Stomach (tissue), 4 donors: ENCODE data around the gene SLC35F3.

Source experiments
- POLR2AphosphoS5 ChIP-seq, 3 donors: sonication (generic); formaldehyde crosslinking; IDR thresholded peaks; one replicate each; pipeline ENCODE4 v1.6.1; 2016; ENCODE audit warnings: antibody characterized with exemption in 3 of 3
- TF ChIP-seq, protein P1 (sequence below), 7 experiments: fragments of 450-650 bp in 4 of 7; fragments of 200-600 bp in 3 of 7; sonication (generic) in 3 of 7; IDR thresholded peaks; one replicate each; pipeline ENCODE4 v1.5.1; 2016 to 2019; ENCODE audit warnings: antibody characterized with exemption in 7 of 7, control low read depth in 2 of 7, mild to moderate bottlenecking in 1 of 7

DNA sequence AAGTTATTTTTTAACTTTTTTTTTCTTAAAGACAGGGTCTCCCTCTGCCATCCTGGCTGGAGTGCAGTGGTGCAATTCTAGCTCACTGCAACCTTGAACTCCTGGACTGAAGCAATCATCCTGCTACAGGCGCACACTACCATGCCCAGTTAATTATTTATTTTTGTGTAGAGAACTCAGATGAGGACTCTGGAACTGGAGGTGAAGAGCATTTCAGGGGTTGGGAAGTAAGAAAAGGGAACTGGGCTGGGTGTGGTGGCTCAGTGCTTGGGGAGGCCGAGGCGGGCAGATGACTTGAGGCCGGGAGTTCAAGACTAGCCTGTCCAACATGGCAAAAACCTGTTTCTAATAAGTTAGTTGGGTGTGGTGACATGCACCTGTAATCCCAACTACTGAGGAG, 28.9 kb downstream of the SLC35F3 start:
- TF ChIP-seq, protein P1, sequence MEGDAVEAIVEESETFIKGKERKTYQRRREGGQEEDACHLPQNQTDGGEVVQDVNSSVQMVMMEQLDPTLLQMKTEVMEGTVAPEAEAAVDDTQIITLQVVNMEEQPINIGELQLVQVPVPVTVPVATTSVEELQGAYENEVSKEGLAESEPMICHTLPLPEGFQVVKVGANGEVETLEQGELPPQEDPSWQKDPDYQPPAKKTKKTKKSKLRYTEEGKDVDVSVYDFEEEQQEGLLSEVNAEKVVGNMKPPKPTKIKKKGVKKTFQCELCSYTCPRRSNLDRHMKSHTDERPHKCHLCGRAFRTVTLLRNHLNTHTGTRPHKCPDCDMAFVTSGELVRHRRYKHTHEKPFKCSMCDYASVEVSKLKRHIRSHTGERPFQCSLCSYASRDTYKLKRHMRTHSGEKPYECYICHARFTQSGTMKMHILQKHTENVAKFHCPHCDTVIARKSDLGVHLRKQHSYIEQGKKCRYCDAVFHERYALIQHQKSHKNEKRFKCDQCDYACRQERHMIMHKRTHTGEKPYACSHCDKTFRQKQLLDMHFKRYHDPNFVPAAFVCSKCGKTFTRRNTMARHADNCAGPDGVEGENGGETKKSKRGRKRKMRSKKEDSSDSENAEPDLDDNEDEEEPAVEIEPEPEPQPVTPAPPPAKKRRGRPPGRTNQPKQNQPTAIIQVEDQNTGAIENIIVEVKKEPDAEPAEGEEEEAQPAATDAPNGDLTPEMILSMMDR (IDR thresholded peaks at IDR 0.05), result no peak
- no peak for TF ChIP-seq POLR2AphosphoS5 (IDR thresholded peaks at IDR 0.05)
